HUES48 (cell line): Measurements from ENCODE around the gene SLC34A1.
A peak's percentile ranks its signal among the peaks of the same experiment; 100 is the strongest.
"Not testable (repeated sequence)": the region's sequence is repeated elsewhere in the genome, so short reads cannot be mapped to it uniquely, and the experiment has no call there.

Source experiments
- H3K27ac ChIP-seq: one replicate; pipeline ENCODE4 v1.7.0; 2013; ENCODE audit warnings: low read depth, low read length, inconsistent platforms
- H3K27me3 ChIP-seq: 2 replicates; pipeline ENCODE4 v1.6.1; 2013; ENCODE audit warnings: mild to moderate bottlenecking, low read length; ENCODE audit not compliant: control insufficient read depth, insufficient read depth
- H3K36me3 ChIP-seq: 2 replicates; pipeline ENCODE4 v1.6.1; 2013; ENCODE audit warnings: low read length; ENCODE audit not compliant: control insufficient read depth, insufficient read depth
- H3K4me1 ChIP-seq: 2 replicates; pipeline ENCODE4 v1.6.1; 2013; ENCODE audit warnings: mild to moderate bottlenecking, low read length; ENCODE audit not compliant: control insufficient read depth, insufficient read depth
- H3K4me3 ChIP-seq: 2 replicates; pipeline ENCODE4 v1.5.1; 2013; ENCODE audit warnings: mild to moderate bottlenecking, low read depth, low read length
- H3K9ac ChIP-seq: 2 replicates; pipeline ENCODE4 v1.6.1; 2013; ENCODE audit warnings: mild to moderate bottlenecking, low read depth, low read length, moderate library complexity
- H3K9me3 ChIP-seq: 2 replicates; pipeline ENCODE4 v1.6.1; 2013; ENCODE audit warnings: low read length; ENCODE audit not compliant: control insufficient read depth, insufficient read depth

SLC34A1 gene

GRCh38 chr5:177369645-177370440 lies 14.4 kb upstream of the SLC34A1 start:
- Histone ChIP-seq H3K9me3 (no peaks in the 10 kb centered on the region), H3K4me1 (peaks cover 24% of the 10 kb centered on the region), H3K4me3 (no peak overlapping the region), H3K27ac (peak overlapping the region; percentile 50), H3K27me3 (peaks cover 15% of the 10 kb centered on the region), H3K36me3 (peaks cover 5% of the 10 kb centered on the region; the same call in 1 of the 2 replicates), H3K9ac (no peak overlapping the region)

GRCh38 chr5:177370488-177371119 lies 13.6 kb upstream of the SLC34A1 start:
- H3K9ac ChIP-seq = no peak overlapping the region
- H3K4me1 ChIP-seq = peaks cover 24% of the 10 kb centered on the region
- H3K27me3 ChIP-seq = peaks cover 15% of the 10 kb centered on the region
- no peaks in the 10 kb centered on the region for H3K9me3 ChIP-seq
- peak overlapping the region; percentile 67; the same call in 1 of the 2 replicates for H3K4me3 ChIP-seq
- peaks cover 5% of the 10 kb centered on the region; the same call in 1 of the 2 replicates for H3K36me3 ChIP-seq
- peak overlapping the region; percentile 68 for H3K27ac ChIP-seq

- Histone ChIP-seq H3K4me1 (peaks cover 20% of the 10 kb centered on the region), H3K27ac (peak overlapping the region; percentile 68), H3K4me3 (peak overlapping the region; percentile 67), H3K36me3 (peaks cover 5% of the 10 kb centered on the region; the same call in 1 of the 2 replicates), H3K27me3 (peaks cover 15% of the 10 kb centered on the region), H3K9ac (no peak overlapping the region; the same call in 1 of the 2 replicates), H3K9me3 (no peaks in the 10 kb centered on the region)
Observed at GRCh38 chr5:177371120-177372033, 12.9 kb upstream of the SLC34A1 start.

- H3K9ac ChIP-seq = no peak overlapping the region
Observed at GRCh38 chr5:177372034-177372896, 12.0 kb upstream of the SLC34A1 start.

GRCh38 chr5:177372910-177373309 lies 11.3 kb upstream of the SLC34A1 start:
- Histone ChIP-seq H3K4me1 (peaks cover 19% of the 10 kb centered on the region; the same call in 1 of the 2 replicates), H3K9me3 (no peaks in the 10 kb centered on the region), H3K27ac (no peak overlapping the region), H3K27me3 (peaks cover 8% of the 10 kb centered on the region), H3K9ac (no peak overlapping the region), H3K4me3 (no peak overlapping the region), H3K36me3 (peaks cover 5% of the 10 kb centered on the region; the same call in 1 of the 2 replicates)

More at GRCh38 chr5:177372034-177372896, 12.0 kb upstream of the SLC34A1 start:
- Histone ChIP-seq H3K27me3 (peaks cover 15% of the 10 kb centered on the region), H3K4me3 (no peak overlapping the region), H3K4me1 (peaks cover 19% of the 10 kb centered on the region; the same call in 1 of the 2 replicates), H3K27ac (no peak overlapping the region), H3K9me3 (no peaks in the 10 kb centered on the region), H3K36me3 (peaks cover 5% of the 10 kb centered on the region; the same call in 1 of the 2 replicates)

- Histone ChIP-seq H3K9ac (no peak overlapping the region), H3K9me3 (no peaks in the 10 kb centered on the region), H3K4me1 (peaks cover 19% of the 10 kb centered on the region; the same call in 1 of the 2 replicates), H3K4me3 (no peak overlapping the region), H3K36me3 (peaks cover 5% of the 10 kb centered on the region; the same call in 1 of the 2 replicates), H3K27ac (no peak overlapping the region), H3K27me3 (no peaks in the 10 kb centered on the region)
Observed at GRCh38 chr5:177373806-177374205, 10.4 kb upstream of the SLC34A1 start.

- no peak overlapping the region for H3K9ac ChIP-seq
- no peak overlapping the region for H3K27ac ChIP-seq
- H3K4me1 ChIP-seq = peaks cover 19% of the 10 kb centered on the region; the same call in 1 of the 2 replicates
- H3K4me3 ChIP-seq = no peak overlapping the region
- no peaks in the 10 kb centered on the region for H3K27me3 ChIP-seq
- H3K36me3 ChIP-seq = peaks cover 5% of the 10 kb centered on the region; the same call in 1 of the 2 replicates
- H3K9me3 ChIP-seq = no peaks in the 10 kb centered on the region
Observed at GRCh38 chr5:177374211-177374610, 10.0 kb upstream of the SLC34A1 start.

- not testable (repeated sequence) for H3K36me3 ChIP-seq, H3K9me3 ChIP-seq, H3K9ac ChIP-seq, H3K27me3 ChIP-seq, H3K27ac ChIP-seq, H3K4me3 ChIP-seq
- H3K4me1 ChIP-seq = peaks cover 13% of the 10 kb centered on the region; the same call in 1 of the 2 replicates
Observed at GRCh38 chr5:177375516-177375915, 8.7 kb upstream of the SLC34A1 start.

GRCh38 chr5:177376107-177376506 lies 8.1 kb upstream of the SLC34A1 start:
- peaks cover 12% of the 10 kb centered on the region; the same call in 1 of the 2 replicates for H3K4me1 ChIP-seq
- no peak overlapping the region for H3K27ac ChIP-seq
- H3K9ac ChIP-seq = no peak overlapping the region
- no peaks in the 10 kb centered on the region for H3K27me3 ChIP-seq
- no peaks in the 10 kb centered on the region for H3K9me3 ChIP-seq
- H3K36me3 ChIP-seq = peaks cover 5% of the 10 kb centered on the region; the same call in 1 of the 2 replicates
- no peak overlapping the region for H3K4me3 ChIP-seq
